ENCODE data around the gene MCM3AP.
A peak's percentile ranks its signal among the peaks of the same experiment; 100 is the strongest.

MCM3AP gene

GRCh38 chr21:46285761-46286647, 593 bp upstream of the MCM3AP start, which contains the start of gene YBEY:
YBEY (plus strand) TSS chr21:46286342; CDS start chr21:46286914, 572 bp downstream.
- H3K4me3 ChIP-seq (ENCODE audit: low read depth, low read length) = peak within 1 kb of the TSS; percentile 67
- peak; percentile 78 for DNase-seq (ENCODE audit: low read depth)

GRCh38 chr21:46284733-46285132, 678 bp downstream of the MCM3AP start:
- peak overlapping the region; percentile 67 for H3K4me3 ChIP-seq (ENCODE audit: low read depth, low read length)
- DNase-seq (ENCODE audit: low read depth) = no peak

GRCh38 chr21:46284077-46284644, 1.2 kb downstream of the MCM3AP start:
- no peak for DNase-seq (ENCODE audit: low read depth)
- H3K4me3 ChIP-seq (ENCODE audit: low read depth, low read length) = no peak overlapping the region

GRCh38 chr21:46274797-46275390, 10.5 kb downstream of the MCM3AP start:
- DNase-seq (ENCODE audit: low read depth) = no peak
- H3K4me3 ChIP-seq (ENCODE audit: low read depth, low read length) = no peak overlapping the region

- no peak overlapping the region for H3K4me3 ChIP-seq (ENCODE audit: low read depth, low read length)
- no peak for DNase-seq (ENCODE audit: low read depth)
Measured at GRCh38 chr21:46273341-46273740, 12.1 kb downstream of the MCM3AP start.

GRCh38 chr21:46269466-46269865, 15.9 kb downstream of the MCM3AP start:
- DNase-seq (ENCODE audit: low read depth) = no peak
- no peak overlapping the region for H3K4me3 ChIP-seq (ENCODE audit: low read depth, low read length)

GRCh38 chr21:46268371-46268770, 17.0 kb downstream of the MCM3AP start:
- no peak overlapping the region for H3K4me3 ChIP-seq (ENCODE audit: low read depth, low read length)

GRCh38 chr21:46266946-46267345, 18.5 kb downstream of the MCM3AP start:
- no peak overlapping the region for H3K4me3 ChIP-seq (ENCODE audit: low read depth, low read length)

More at GRCh38 chr21:46268371-46268770, 17.0 kb downstream of the MCM3AP start:
- no peak for DNase-seq (ENCODE audit: low read depth)

GRCh38 chr21:46265736-46266525, 19.5 kb downstream of the MCM3AP start:
- H3K4me3 ChIP-seq (ENCODE audit: low read depth, low read length) = no peak overlapping the region
- DNase-seq (ENCODE audit: low read depth) = no peak

More at GRCh38 chr21:46266946-46267345, 18.5 kb downstream of the MCM3AP start:
- no peak for DNase-seq (ENCODE audit: low read depth)

- no peak for DNase-seq (ENCODE audit: low read depth)
- no peak overlapping the region for H3K4me3 ChIP-seq (ENCODE audit: low read depth, low read length)
Measured at GRCh38 chr21:46264690-46265144, 20.7 kb downstream of the MCM3AP start.

GRCh38 chr21:46264046-46264689, 21.2 kb downstream of the MCM3AP start:
- no peak for DNase-seq (ENCODE audit: low read depth)
- no peak overlapping the region for H3K4me3 ChIP-seq (ENCODE audit: low read depth, low read length)

- no peak overlapping the region for H3K4me3 ChIP-seq (ENCODE audit: low read depth, low read length)
Measured at GRCh38 chr21:46256501-46256994, 28.9 kb downstream of the MCM3AP start.

GRCh38 chr21:46255758-46256337, 29.6 kb downstream of the MCM3AP start:
- no peak for DNase-seq (ENCODE audit: low read depth)
- H3K4me3 ChIP-seq (ENCODE audit: low read depth, low read length) = no peak overlapping the region

More at GRCh38 chr21:46256501-46256994, 28.9 kb downstream of the MCM3AP start:
- no peak for DNase-seq (ENCODE audit: low read depth)

- no peak overlapping the region for H3K4me3 ChIP-seq (ENCODE audit: low read depth, low read length)
- DNase-seq (ENCODE audit: low read depth) = no peak
Measured at GRCh38 chr21:46255166-46255565, 30.2 kb downstream of the MCM3AP start.

- H3K4me3 ChIP-seq (ENCODE audit: low read depth, low read length) = no peak overlapping the region
- no peak for DNase-seq (ENCODE audit: low read depth)
Measured at GRCh38 chr21:46254208-46254975, 31.0 kb downstream of the MCM3AP start.

GRCh38 chr21:46253610-46254124, 31.7 kb downstream of the MCM3AP start:
- DNase-seq (ENCODE audit: low read depth) = no peak
- H3K4me3 ChIP-seq (ENCODE audit: low read depth, low read length) = no peak overlapping the region

- no peak for DNase-seq (ENCODE audit: low read depth)
Measured at GRCh38 chr21:46252840-46253239, 32.6 kb downstream of the MCM3AP start.

More at GRCh38 chr21:46252840-46253239, 32.6 kb downstream of the MCM3AP start:
- no peak overlapping the region for H3K4me3 ChIP-seq (ENCODE audit: low read depth, low read length)
